ENCODE measurements around the gene CPNE5.
"Not testable (repeated sequence)": the region's sequence is repeated elsewhere in the genome, so short reads cannot be mapped to it uniquely, and the experiment has no call there.

Gene CPNE5

GRCh38 chr6:36723992-36724391, 115.3 kb downstream of the CPNE5 start:
- not testable (repeated sequence) for DNase-seq (ENCODE audit: low read depth)

GRCh38 chr6:36722879-36723278, 116.4 kb downstream of the CPNE5 start:
- DNase-seq (ENCODE audit: low read depth), result no peak

- no peak for DNase-seq (ENCODE audit: low read depth)
Observed at GRCh38 chr6:36722365-36722764, 116.9 kb downstream of the CPNE5 start.

- DNase-seq (ENCODE audit: low read depth), result no peak
Observed at GRCh38 chr6:36721369-36722140, 117.7 kb downstream of the CPNE5 start.

GRCh38 chr6:36720251-36721141, 118.7 kb downstream of the CPNE5 start:
- no peak for DNase-seq (ENCODE audit: low read depth)

- DNase-seq (ENCODE audit: low read depth), result no peak
Observed at GRCh38 chr6:36719126-36719525, 120.1 kb downstream of the CPNE5 start.

- DNase-seq (ENCODE audit: low read depth), result no peak
Observed at GRCh38 chr6:36718560-36718959, 120.7 kb downstream of the CPNE5 start.

GRCh38 chr6:36717871-36718540, 121.2 kb downstream of the CPNE5 start:
- no peak for DNase-seq (ENCODE audit: low read depth)

- no peak for DNase-seq (ENCODE audit: low read depth)
Observed at GRCh38 chr6:36717231-36717825, 121.9 kb downstream of the CPNE5 start.

- no peak for DNase-seq (ENCODE audit: low read depth)
Observed at GRCh38 chr6:36716476-36717093, 122.7 kb downstream of the CPNE5 start.

GRCh38 chr6:36715469-36715868, 123.8 kb downstream of the CPNE5 start:
- no peak for DNase-seq (ENCODE audit: low read depth)

- DNase-seq (ENCODE audit: low read depth), result no peak
Observed at GRCh38 chr6:36714511-36714910, 124.7 kb downstream of the CPNE5 start.

GRCh38 chr6:36713846-36714245, 125.4 kb downstream of the CPNE5 start:
- no peak for DNase-seq (ENCODE audit: low read depth)

- no peak for DNase-seq (ENCODE audit: low read depth)
Observed at GRCh38 chr6:36712816-36713215, 126.4 kb downstream of the CPNE5 start.

GRCh38 chr6:36706339-36706738, 132.9 kb downstream of the CPNE5 start:
- no peak for DNase-seq (ENCODE audit: low read depth)

GRCh38 chr6:36704961-36705577, 134.2 kb downstream of the CPNE5 start:
- not testable (repeated sequence) for DNase-seq (ENCODE audit: low read depth)

GRCh38 chr6:36703982-36704381, 135.3 kb downstream of the CPNE5 start:
- DNase-seq (ENCODE audit: low read depth), result no peak

GRCh38 chr6:36703081-36703606, 136.1 kb downstream of the CPNE5 start:
- no peak for DNase-seq (ENCODE audit: low read depth)

GRCh38 chr6:36702656-36703055, 136.6 kb downstream of the CPNE5 start:
- DNase-seq (ENCODE audit: low read depth), result no peak

- DNase-seq (ENCODE audit: low read depth), result no peak
Observed at GRCh38 chr6:36701401-36701991, 137.7 kb downstream of the CPNE5 start.

GRCh38 chr6:36700831-36701230, 138.4 kb downstream of the CPNE5 start:
- no peak for DNase-seq (ENCODE audit: low read depth)
